HG02970 (cell line): ENCODE data around the gene SPECC1.

ENCODE experiments used
- ATAC-seq: cut with Tn5 transposase; IDR thresholded peaks from one replicate; pipeline ENCODE4 v1.9.1; 2021; ENCODE audit warnings: mild to moderate bottlenecking, moderate library complexity, moderate number of reproducible peaks; ENCODE audit not compliant: unreplicated experiment, low FRiP score

SPECC1 gene

DNA sequence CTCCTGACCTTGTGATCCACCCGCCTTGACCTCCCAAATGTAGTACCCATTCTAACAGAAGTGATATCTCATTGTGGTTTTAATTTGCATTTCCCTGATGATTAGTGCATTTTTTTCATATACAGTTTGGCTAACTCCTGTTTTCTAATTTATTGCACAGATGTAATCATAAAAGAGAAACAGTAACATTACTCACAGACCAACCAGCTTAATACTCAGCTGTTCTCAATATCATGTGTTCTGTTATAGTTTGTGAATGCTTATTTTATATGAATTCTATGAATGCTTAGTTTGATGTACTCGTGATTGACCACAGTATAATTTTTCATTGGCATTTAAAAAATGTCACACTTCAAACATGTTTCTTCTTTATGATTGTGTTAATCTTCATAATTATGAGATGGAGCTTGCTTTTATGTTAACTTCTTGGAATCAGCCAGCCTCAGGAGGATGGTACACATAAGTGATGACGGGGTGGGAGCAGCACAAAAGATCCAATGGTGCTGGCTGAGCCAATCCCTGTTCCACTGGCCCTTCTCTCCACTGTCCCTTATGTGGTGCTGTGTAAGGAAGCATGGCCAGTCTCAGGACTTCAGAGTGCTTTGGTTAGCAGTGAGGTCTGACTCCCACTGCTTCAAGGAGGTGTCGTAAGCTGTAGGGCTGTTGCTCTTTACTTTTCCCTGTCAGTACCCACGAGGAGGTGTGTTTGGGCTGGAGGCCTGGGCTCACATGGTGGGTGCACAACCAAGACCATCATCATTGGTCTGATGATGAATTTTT lies 191.0 kb downstream of the SPECC1 start:
- no peak for ATAC-seq

DNA sequence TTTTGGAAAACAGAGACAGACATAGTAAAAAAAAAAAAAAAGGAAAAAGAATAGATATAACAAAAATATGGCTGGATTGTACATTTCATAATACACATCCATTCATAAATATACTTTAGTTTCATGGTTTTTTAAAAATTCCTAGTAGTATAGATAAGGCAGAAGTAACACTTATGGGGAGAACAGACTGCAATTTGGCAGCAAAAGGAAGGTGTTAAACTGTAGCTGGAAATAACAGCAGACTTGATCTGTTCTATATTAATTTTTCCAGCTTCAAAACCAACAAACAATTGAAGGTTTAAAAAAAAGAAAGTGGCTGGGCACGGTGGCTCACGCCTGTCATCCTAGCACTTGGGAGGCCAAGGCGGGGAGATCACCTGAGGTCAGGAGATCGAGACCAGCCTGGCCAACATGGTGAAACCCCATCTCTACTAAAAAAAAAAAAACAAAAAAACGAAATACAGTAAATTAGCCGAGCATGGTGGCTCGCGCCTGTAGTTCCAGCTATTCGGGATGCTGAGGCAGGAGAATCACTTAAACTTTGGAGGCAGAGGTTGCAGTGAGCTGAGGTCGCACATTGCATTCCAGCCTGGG lies 191.8 kb downstream of the SPECC1 start:
- ATAC-seq, result no peak

- ATAC-seq, result no peak
Measured at GRCh38 chr17:20202141-20202621, 193.0 kb downstream of the SPECC1 start.

GRCh38 chr17:20203018-20203417 lies 193.9 kb downstream of the SPECC1 start:
- ATAC-seq, result no peak

- ATAC-seq, result no peak
Measured at GRCh38 chr17:20203761-20204263, 194.7 kb downstream of the SPECC1 start.

DNA sequence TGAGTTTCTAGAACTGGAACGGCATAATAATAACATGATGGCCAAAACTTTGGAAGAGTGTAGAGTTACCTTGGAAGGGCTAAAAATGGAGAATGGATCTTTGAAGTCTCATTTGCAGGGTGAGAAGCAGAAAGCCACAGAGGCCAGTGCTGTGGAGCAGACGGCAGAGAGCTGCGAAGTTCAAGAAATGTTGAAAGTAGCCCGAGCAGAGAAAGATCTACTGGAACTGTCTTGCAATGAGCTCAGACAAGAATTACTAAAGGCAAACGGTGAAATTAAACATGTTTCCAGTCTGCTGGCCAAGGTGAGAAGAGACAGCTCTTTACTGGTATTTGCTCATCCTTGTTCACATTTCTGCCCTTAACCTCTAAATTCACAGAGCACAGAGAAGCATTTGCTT lies 196.4 kb downstream of the SPECC1 start:
- ATAC-seq, result no peak

DNA sequence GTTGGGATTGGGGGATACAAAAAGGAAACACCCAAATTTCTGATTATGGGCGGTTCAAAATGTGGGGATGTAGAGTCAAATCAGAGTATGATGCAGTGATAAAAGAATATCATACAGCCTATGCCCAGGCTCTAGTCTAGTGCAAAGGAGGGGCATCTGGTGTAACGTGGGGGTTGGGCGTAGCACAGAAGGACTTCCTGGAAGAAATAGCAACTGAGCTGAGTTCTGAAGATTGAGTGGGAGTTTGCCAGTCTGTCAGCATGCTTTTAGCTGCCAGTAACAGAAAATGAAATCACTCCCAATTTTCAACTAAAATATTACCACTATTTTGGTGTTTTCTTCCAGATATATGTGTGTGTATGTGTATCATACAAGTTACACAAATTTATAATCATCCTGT lies 196.9 kb downstream of the SPECC1 start:
- ATAC-seq, result no peak

GRCh38 chr17:20206591-20206990 lies 197.4 kb downstream of the SPECC1 start:
- no peak for ATAC-seq

- ATAC-seq, result no peak
Measured at GRCh38 chr17:20207262-20207985, 198.3 kb downstream of the SPECC1 start.

DNA sequence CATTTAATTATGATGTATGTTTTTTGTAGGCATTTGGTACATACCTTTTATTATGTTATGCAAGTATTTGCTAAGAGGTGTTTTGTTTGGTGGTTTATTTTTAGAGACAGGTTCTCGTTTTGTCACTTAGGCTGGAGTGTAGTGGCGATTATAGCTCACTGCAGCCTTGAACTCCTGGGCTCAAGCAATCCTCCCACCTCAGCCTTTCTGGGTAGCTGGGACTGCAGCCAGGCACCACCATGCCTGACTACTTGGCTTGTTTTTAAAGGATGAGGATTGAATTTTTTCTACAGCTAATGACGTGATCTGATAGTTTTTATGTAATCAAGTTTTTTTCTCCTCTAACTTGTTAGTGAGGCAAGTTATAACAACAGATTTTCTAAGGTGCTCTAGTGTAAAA lies 199.6 kb downstream of the SPECC1 start:
- no peak for ATAC-seq

DNA sequence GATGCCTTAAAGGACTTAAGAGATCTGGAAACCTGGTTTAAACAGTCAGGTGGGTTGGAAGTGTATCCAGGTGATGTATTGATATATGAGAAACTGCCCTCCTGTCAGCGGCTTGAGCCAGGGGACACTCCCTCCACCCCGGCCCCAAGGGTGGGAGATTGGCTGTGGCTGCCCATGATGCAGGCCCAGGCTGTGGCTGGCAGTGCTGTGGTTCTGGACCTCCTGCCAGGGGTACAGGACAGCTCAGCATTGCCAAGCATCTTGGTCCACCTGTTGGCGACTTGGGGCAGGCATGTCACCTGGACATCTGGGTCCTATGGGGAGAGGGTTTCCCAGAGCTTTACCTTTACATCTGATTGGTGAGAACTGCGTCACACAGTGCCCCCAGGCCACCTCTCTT lies 201.0 kb downstream of the SPECC1 start:
- ATAC-seq, result no peak

- ATAC-seq, result no peak
Measured at GRCh38 chr17:20210614-20211013, 201.5 kb downstream of the SPECC1 start.

- no peak for ATAC-seq
Measured at GRCh38 chr17:20211246-20211645, 202.1 kb downstream of the SPECC1 start.

GRCh38 chr17:20213449-20213848 lies 204.3 kb downstream of the SPECC1 start:
- no peak for ATAC-seq

GRCh38 chr17:20214794-20215193 lies 205.6 kb downstream of the SPECC1 start:
- no peak for ATAC-seq

DNA sequence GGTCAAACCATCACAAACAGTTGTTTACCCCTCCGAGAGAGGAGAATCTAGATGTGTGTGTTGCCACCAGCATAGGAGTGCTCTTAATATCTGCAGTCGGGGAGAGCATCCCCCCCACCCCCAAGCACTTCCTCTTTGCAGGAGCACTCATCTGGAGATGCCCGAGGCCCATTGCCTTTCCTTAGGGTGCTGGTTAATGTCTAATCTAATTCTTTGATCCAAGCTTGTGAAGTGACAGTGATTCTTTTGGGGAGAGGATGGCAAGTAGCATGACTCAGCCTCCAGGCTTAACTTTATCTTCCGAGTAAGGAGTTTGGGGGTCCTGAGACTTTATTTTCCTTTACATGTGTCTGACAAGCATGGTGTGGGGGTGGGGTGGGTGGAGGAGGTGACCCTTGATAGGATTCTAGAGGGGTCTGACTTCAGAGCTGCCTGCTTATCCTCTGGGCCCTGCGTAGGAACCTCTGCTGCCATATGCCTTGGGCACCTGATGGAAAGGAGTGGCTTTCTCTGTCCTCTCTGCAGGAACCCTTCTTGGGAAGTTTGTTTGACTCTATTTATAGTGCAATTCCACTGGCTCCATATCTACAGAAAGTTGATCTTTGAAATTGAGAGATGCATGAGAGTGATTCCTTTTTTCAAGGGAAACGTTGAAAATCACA lies 207.1 kb downstream of the SPECC1 start:
- no peak for ATAC-seq

GRCh38 chr17:20216853-20217252 lies 207.7 kb downstream of the SPECC1 start:
- ATAC-seq, result no peak

DNA sequence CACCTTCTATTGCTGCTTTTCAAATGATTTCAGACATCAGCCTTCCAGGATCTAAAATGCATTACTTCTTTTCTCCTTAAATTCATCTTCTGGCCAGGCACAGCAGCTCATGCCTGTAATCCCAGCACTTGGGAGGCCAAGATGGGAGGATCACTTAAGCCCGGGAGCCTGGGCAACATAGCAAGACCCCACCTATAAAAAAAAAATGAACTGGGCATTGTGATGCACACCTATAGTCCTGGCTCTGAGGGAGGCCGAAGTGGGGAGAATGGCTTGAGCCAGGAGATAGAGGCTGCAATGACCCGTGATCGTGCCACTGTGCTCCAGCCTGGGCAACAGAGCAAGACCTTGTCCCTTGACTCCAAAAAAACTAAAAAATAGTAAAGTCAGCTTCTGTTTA lies 208.5 kb downstream of the SPECC1 start:
- ATAC-seq, result no peak

- no peak for ATAC-seq
Measured at GRCh38 chr17:20218272-20218671, 209.1 kb downstream of the SPECC1 start.

DNA sequence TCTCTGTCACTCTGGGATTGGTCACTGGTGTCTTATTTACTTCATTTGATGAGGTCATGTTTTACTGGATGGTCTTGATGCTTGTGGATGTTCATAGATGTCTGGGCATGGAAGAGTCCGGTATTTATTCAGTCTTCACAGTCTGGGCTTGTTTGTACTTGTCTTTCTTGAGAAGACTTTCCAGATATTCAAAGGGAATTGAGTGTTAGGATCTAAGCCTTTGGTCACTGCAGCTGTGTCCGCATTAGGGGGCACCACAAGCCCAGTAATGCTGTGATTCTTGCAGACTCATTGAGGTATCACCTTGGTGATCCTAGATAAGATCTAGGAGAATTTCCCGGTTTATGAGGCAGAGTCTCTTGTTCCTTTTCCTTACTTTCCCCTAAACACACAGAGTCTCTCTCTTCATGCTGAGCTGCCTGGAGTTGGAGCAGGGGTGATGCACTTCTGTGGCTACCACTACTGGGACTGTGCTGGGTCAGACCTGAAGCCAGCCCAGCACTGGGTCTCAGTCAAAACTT lies 214.7 kb downstream of the SPECC1 start:
- ATAC-seq, result no peak

DNA sequence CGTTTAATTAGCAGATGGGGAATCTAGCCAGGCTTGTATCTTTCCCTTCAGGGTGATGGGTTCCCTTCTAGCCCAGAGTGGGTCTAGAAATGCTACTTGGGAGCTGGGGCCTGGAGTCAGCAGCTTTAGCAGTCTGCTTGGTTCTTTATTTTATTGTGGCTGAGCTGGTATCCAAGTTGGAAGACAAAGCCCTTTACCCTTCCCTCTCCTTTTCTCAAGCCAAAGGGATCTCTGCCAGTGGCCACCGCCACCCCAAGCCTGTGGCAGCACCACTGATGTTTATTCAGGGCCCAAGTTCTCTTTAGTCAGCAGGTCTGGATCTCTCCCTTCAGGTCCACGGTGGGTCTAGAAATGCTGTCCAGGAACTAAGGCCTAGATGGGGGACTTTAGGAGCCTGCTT lies 215.2 kb downstream of the SPECC1 start:
- ATAC-seq, result no peak
